Esophagus squamous epithelium (tissue), 5 donors: ENCODE results near the gene DOCK10. TPM values are rescaled to one million over a fixed set of nuclear protein-coding genes. Genes with fewer than 3 reads are reported as not detected.

Experiments used
- DNase-seq: peaks from one replicate; lab custom pipeline; 2025; lab: John Stamatoyannopoulos, UW
- H3K27ac ChIP-seq, 4 donors: fragments of 200-600 bp; sonication (generic); one replicate each; pipeline ENCODE4 v1.5.1; 2016 to 2019; ENCODE audit warnings: mild to moderate bottlenecking in 1 of 4
- H3K27me3 ChIP-seq, 4 donors: fragments of 200-600 bp; sonication (generic); 1 replicate in 3 of 4; 2 replicates in 1 of 4; pipeline versions ENCODE4 v1.5.1 to v1.6.0; 2017 to 2021; ENCODE audit warnings: antibody characterized with exemption in 1 of 4
- H3K36me3 ChIP-seq, 3 donors: fragments of 200-600 bp; sonication (generic); one replicate each; pipeline ENCODE4 v1.5.1; 2016 to 2019
- H3K4me1 ChIP-seq, 3 donors: fragments of 200-600 bp; sonication (generic); one replicate each; pipeline ENCODE4 v1.5.1; 2017 to 2019
- H3K4me3 ChIP-seq, 4 donors: fragments of 200-600 bp; sonication (generic); 1 replicate in 3 of 4; 2 replicates in 1 of 4; pipeline ENCODE4 v1.5.1; 2016 to 2019; ENCODE audit warnings: mild to moderate bottlenecking in 2 of 4, moderate library complexity in 1 of 4
- H3K9me3 ChIP-seq, 3 donors: fragments of 200-600 bp; sonication (generic); one replicate each; pipeline ENCODE4 v1.5.1; 2016 to 2019
- POLR2A ChIP-seq, 4 donors: fragments of 450-650 bp; IDR thresholded peaks; one replicate each; pipeline ENCODE4 v1.6.1; 2017; ENCODE audit warnings: antibody characterized with exemption in 4 of 4, mild to moderate bottlenecking in 4 of 4, moderate library complexity in 3 of 4
- WGBS, 2 donors: methylation state at CpG; one replicate each; pipeline ENCODE4 v1.1.5; 2018; 5-methylcytosine and 5-hydroxymethylcytosine counted together
- intact Hi-C: fragments of 100-400 bp; cut with DNase I; formaldehyde crosslinking; loops from one replicate; pipeline ENCODE4 v1.15.0; 2022
- total RNA-seq, 4 donors: library from RNA; depleted of rRNA; stranded (reverse); fragments of >200 nt; gene quantifications; one replicate each; pipeline ENCODE4 v1.1.0, GENCODE V29; 2016
- TF ChIP-seq, protein P1 (sequence below), 6 experiments: fragments of 450-650 bp in 4 of 6; fragments of 200-600 bp in 2 of 6; sonication (generic) in 2 of 6; IDR thresholded peaks; one replicate each; pipeline ENCODE4 v1.5.1; 2016 to 2019; ENCODE audit warnings: antibody characterized with exemption in 6 of 6, mild to moderate bottlenecking in 4 of 6, moderate library complexity in 4 of 6
- donor health status: DM: yes; HTN: yes; CAD: no.

DOCK10 gene
- total RNA-seq, 4 donors from 2014 or later: 9.2 to 16.6 (median 11.7) TPM

DNA sequence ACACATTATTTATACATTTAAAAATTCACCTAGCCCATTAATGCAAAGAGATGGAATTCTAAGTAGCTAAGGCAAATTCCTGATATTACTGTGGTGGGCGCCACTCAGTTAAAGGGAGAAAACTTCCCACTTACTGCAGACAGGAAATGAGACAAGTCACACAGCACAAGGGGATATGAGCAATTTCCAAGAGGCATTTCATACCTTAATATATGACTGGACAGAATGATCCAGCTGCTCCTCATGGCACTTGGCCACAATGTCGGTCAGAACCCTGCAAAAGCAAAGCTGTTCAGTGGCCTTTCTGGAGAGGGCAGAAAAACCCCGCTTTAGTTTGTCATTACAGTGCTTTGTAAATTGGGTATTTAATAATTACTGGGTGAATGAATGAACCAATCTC lies 204.7 kb downstream of the DOCK10 start:
- Histone ChIP-seq H3K27ac (no peak overlapping the region), H3K36me3 (peaks cover 0 to 56% (median 0%) of the 10 kb centered on the region in 3 donors), H3K9me3 (no peaks in the 10 kb centered on the region), H3K27me3 (no peaks in the 10 kb centered on the region), H3K4me3 (no peak overlapping the region), H3K4me1 (no peaks in the 10 kb centered on the region)
- WGBS, 2 donors: 73 to 77% methylated on average over 3 of the region's 3 CpGs
- intact Hi-C loops: no loop called here
- DNase-seq: no peak
- no peak for TF ChIP-seq POLR2A (IDR thresholded peaks at IDR 0.05)
- TF ChIP-seq, protein P1, sequence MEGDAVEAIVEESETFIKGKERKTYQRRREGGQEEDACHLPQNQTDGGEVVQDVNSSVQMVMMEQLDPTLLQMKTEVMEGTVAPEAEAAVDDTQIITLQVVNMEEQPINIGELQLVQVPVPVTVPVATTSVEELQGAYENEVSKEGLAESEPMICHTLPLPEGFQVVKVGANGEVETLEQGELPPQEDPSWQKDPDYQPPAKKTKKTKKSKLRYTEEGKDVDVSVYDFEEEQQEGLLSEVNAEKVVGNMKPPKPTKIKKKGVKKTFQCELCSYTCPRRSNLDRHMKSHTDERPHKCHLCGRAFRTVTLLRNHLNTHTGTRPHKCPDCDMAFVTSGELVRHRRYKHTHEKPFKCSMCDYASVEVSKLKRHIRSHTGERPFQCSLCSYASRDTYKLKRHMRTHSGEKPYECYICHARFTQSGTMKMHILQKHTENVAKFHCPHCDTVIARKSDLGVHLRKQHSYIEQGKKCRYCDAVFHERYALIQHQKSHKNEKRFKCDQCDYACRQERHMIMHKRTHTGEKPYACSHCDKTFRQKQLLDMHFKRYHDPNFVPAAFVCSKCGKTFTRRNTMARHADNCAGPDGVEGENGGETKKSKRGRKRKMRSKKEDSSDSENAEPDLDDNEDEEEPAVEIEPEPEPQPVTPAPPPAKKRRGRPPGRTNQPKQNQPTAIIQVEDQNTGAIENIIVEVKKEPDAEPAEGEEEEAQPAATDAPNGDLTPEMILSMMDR (IDR thresholded peaks at IDR 0.05): no peak

DNA sequence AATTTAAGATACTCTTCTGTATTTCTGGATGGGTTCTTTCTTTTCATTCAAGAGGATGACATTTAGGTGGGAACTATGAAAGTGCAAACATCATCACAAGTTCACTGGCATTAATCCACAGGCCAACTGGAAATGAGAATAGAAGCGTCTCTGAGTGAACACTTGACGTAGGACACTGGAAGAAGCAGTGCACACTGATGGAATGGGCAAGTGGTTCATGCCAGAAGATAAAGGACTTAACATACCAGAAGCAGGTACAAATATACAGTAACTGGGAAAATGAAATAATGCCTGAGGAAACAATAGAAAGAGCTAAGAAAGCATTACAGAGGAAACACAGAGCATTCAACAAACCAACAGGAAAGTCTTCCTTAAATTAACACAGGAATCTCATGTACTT lies 205.2 kb downstream of the DOCK10 start:
- Histone ChIP-seq H3K36me3 (peaks cover 0 to 57% (median 0%) of the 10 kb centered on the region in 3 donors), H3K27me3 (no peaks in the 10 kb centered on the region), H3K9me3 (no peaks in the 10 kb centered on the region), H3K4me3 (no peak overlapping the region), H3K27ac (no peak overlapping the region), H3K4me1 (no peaks in the 10 kb centered on the region)
- TF ChIP-seq, protein P1 (IDR thresholded peaks at IDR 0.05): no peak
- TF ChIP-seq POLR2A (IDR thresholded peaks at IDR 0.05): no peak
- intact Hi-C loops: no loop called here
- DNase-seq: no peak
- 92 to 96% methylated on average over 2 of the region's 2 CpGs for WGBS, 2 donors

DNA sequence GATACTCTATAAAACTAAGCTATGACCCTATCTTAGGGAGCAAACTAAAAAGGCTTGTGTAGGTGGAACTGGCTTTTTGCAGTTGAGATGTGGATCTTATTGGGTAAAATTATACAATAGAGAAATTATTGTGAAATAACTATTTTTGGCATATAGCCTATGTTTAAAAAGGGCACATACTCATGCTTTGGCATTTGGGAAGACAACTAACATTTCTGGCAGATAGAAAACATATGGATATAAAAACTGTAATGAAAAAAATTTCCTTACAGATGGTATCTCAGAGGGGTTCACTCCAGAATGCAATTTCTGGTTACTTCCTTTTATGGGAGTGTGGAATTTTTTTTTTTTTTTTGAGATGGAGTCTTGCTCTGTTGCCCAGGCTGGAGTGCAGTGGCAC lies 206.0 kb downstream of the DOCK10 start:
- no peak for DNase-seq
- no peaks in the 10 kb centered on the region for H3K9me3 ChIP-seq
- H3K4me3 ChIP-seq: no peak overlapping the region
- H3K36me3 ChIP-seq: peaks cover 0 to 59% (median 0%) of the 10 kb centered on the region in 3 donors
- TF ChIP-seq POLR2A (IDR thresholded peaks at IDR 0.05): no peak
- TF ChIP-seq, protein P1 (IDR thresholded peaks at IDR 0.05): no peak
- no peaks in the 10 kb centered on the region for H3K4me1 ChIP-seq
- intact Hi-C loops: no loop called here
- no peaks in the 10 kb centered on the region for H3K27me3 ChIP-seq
- H3K27ac ChIP-seq: no peak overlapping the region

DNA sequence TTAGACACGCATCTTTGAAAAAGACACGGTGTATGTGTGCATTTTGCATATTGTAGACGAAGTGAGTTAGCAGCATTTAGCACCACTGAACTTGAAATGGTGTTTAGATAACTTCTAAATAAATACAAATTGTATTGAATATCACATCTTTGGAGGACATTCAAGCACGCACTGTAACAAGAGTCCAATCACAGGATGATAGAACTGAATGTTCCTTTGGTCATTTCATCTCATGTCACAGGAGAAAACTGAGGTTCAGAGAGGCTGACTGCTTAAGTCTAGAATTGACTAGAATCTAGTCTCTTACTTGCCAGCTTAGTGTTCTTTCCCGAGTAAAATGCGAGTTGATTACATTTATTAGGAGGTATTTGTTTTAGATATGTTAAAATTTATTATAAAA lies 206.9 kb downstream of the DOCK10 start:
- no peaks in the 10 kb centered on the region for H3K4me1 ChIP-seq
- no peak for TF ChIP-seq POLR2A (IDR thresholded peaks at IDR 0.05)
- TF ChIP-seq, protein P1 (IDR thresholded peaks at IDR 0.05): no peak
- intact Hi-C loops: no loop called here
- H3K9me3 ChIP-seq: no peaks in the 10 kb centered on the region
- H3K4me3 ChIP-seq: no peak overlapping the region
- H3K36me3 ChIP-seq: peaks cover 0 to 58% (median 0%) of the 10 kb centered on the region in 3 donors
- WGBS, 2 donors: 77 to 94% methylated on average over 6 of the region's 6 CpGs
- no peak overlapping the region for H3K27ac ChIP-seq
- no peak for DNase-seq
- no peaks in the 10 kb centered on the region for H3K27me3 ChIP-seq

DNA sequence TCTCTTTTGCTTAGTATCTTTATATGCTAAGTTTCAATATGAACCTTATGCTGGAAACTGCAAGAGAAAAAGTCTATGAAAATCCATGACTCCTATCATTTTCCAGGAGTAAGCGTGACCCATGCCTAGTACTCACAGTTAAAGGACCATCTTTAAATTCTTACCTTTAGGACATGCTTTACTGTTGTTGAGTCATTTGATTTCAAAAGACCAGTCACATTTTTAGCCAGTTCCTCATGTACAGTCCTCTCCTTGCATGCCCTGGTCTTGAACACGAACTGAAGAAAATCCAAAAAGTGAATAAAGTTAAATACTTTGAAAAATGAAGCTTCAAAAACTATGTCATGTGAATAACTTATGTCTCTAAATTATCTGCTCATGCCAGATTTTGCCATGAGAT lies 208.3 kb downstream of the DOCK10 start:
- Histone ChIP-seq H3K9me3 (no peaks in the 10 kb centered on the region), H3K27ac (no peak overlapping the region), H3K27me3 (no peaks in the 10 kb centered on the region), H3K4me3 (no peak overlapping the region), H3K4me1 (no peaks in the 10 kb centered on the region), H3K36me3 (peaks cover 0 to 64% (median 5%) of the 10 kb centered on the region in 3 donors)
- WGBS, 2 donors: 98 to 100% methylated on average over 2 of the region's 2 CpGs
- no peak for DNase-seq
- TF ChIP-seq POLR2A (IDR thresholded peaks at IDR 0.05): no peak
- TF ChIP-seq, protein P1 (IDR thresholded peaks at IDR 0.05): no peak
- intact Hi-C loops: no loop called here
